NCI-H1105 (cell line): ENCODE data around the gene TMEM178B.
"Not testable (repeated sequence)": the region's sequence is repeated elsewhere in the genome, so short reads cannot be mapped to it uniquely, and the experiment has no call there.

Source experiments
- DNase-seq: peaks from one replicate; lab custom pipeline; 2025; lab: John Stamatoyannopoulos, UW

Gene TMEM178B

GRCh38 chr7:141074162-141074991 lies 513 bp downstream of the TMEM178B start:
- DNase-seq = peak; percentile 48

GRCh38 chr7:141074997-141075396 lies 1.1 kb downstream of the TMEM178B start:
- no peak for DNase-seq

- peak; percentile 77 for DNase-seq
Observed at GRCh38 chr7:141076377-141076776, 2.5 kb downstream of the TMEM178B start.

- no peak for DNase-seq
Observed at GRCh38 chr7:141079219-141079618, 5.4 kb downstream of the TMEM178B start.

GRCh38 chr7:141089490-141089889 lies 15.6 kb downstream of the TMEM178B start:
- DNase-seq = not testable (repeated sequence)

- no peak for DNase-seq
Observed at GRCh38 chr7:141094336-141095070, 20.6 kb downstream of the TMEM178B start.

- DNase-seq = no peak
Observed at GRCh38 chr7:141097430-141097829, 23.6 kb downstream of the TMEM178B start.

- DNase-seq = no peak
Observed at GRCh38 chr7:141102436-141102835, 28.6 kb downstream of the TMEM178B start.

GRCh38 chr7:141103847-141104429 lies 30.1 kb downstream of the TMEM178B start:
- DNase-seq = no peak

GRCh38 chr7:141113131-141113530 lies 39.3 kb downstream of the TMEM178B start:
- DNase-seq = no peak

- DNase-seq = no peak
Observed at GRCh38 chr7:141114029-141114664, 40.3 kb downstream of the TMEM178B start.

- peak; percentile 83 for DNase-seq
Observed at GRCh38 chr7:141115965-141116364, 42.1 kb downstream of the TMEM178B start.

- DNase-seq = not testable (repeated sequence)
Observed at GRCh38 chr7:141116661-141117060, 42.8 kb downstream of the TMEM178B start.

- DNase-seq = no peak
Observed at GRCh38 chr7:141118767-141119166, 44.9 kb downstream of the TMEM178B start.

- DNase-seq = no peak
Observed at GRCh38 chr7:141119187-141119586, 45.3 kb downstream of the TMEM178B start.

GRCh38 chr7:141122736-141123135 lies 48.9 kb downstream of the TMEM178B start:
- DNase-seq = no peak

- no peak for DNase-seq
Observed at GRCh38 chr7:141123522-141123921, 49.7 kb downstream of the TMEM178B start.

- DNase-seq = no peak
Observed at GRCh38 chr7:141126107-141126506, 52.2 kb downstream of the TMEM178B start.

- no peak for DNase-seq
Observed at GRCh38 chr7:141128506-141128905, 54.6 kb downstream of the TMEM178B start.

GRCh38 chr7:141128931-141129330 lies 55.1 kb downstream of the TMEM178B start:
- DNase-seq = no peak

GRCh38 chr7:141132671-141133070 lies 58.8 kb downstream of the TMEM178B start:
- no peak for DNase-seq

GRCh38 chr7:141133646-141134045 lies 59.8 kb downstream of the TMEM178B start:
- no peak for DNase-seq
